ENCODE results near the gene RPL36.

RPL36 gene

DNA sequence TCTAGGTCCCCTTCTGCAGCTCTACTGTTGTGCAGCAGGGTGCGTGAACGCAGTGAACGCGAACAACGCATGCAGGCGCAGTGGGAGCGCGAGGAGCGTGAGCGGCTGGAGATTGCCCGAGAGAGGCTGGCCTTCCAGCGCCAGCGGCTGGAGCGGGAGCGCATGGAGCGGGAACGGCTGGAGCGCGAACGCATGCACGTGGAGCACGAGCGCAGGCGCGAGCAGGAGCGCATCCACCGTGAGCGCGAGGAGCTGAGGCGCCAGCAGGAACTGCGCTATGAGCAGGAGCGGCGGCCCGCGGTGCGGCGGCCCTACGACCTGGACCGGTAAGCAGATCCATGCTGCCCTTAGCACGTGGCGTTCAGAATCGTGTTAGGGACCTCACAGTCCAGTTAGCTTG is 28.6 kb upstream of the RPL36 start:
- Histone ChIP-seq H3K27me3 (no peaks in the 10 kb centered on the region), H3K4me1 (no peaks in the 10 kb centered on the region), H3K9me3 (no peaks in the 10 kb centered on the region), H3K36me3 (peaks cover 97% of the 10 kb centered on the region), H3K4me3 (ENCODE audit: low read depth, low read length) (no peak overlapping the region)
- DNase-seq: no peak
- TF ChIP-seq, protein P1, sequence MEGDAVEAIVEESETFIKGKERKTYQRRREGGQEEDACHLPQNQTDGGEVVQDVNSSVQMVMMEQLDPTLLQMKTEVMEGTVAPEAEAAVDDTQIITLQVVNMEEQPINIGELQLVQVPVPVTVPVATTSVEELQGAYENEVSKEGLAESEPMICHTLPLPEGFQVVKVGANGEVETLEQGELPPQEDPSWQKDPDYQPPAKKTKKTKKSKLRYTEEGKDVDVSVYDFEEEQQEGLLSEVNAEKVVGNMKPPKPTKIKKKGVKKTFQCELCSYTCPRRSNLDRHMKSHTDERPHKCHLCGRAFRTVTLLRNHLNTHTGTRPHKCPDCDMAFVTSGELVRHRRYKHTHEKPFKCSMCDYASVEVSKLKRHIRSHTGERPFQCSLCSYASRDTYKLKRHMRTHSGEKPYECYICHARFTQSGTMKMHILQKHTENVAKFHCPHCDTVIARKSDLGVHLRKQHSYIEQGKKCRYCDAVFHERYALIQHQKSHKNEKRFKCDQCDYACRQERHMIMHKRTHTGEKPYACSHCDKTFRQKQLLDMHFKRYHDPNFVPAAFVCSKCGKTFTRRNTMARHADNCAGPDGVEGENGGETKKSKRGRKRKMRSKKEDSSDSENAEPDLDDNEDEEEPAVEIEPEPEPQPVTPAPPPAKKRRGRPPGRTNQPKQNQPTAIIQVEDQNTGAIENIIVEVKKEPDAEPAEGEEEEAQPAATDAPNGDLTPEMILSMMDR (IDR thresholded peaks at IDR 0.05; ENCODE audit: low read depth, low read length): no peak

DNA sequence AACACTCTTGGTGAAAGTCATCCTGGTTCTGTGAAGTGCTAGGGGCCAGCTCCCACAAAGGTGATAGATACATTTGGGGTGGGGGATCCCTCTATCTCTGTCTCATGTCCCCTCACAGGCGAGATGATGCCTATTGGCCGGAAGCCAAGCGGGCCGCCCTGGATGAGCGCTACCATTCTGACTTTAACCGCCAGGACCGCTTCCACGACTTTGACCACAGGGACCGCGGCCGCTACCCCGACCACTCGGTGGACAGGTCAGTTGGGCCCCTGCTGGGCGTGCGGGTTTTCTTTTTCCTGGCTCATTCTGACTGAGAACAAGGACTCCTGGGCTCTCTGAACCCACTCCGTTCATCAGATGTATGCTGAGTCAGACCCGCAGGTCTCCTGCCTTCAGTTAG is 26.2 kb upstream of the RPL36 start:
- DNase-seq: no peak
- H3K36me3 ChIP-seq: peaks cover 93% of the 10 kb centered on the region
- H3K4me3 ChIP-seq (ENCODE audit: low read depth, low read length): no peak overlapping the region
- no peaks in the 10 kb centered on the region for H3K27me3 ChIP-seq
- H3K9me3 ChIP-seq: no peaks in the 10 kb centered on the region
- H3K4me1 ChIP-seq: no peaks in the 10 kb centered on the region
- TF ChIP-seq, protein P1 (IDR thresholded peaks at IDR 0.05; ENCODE audit: low read depth, low read length): no peak

DNA sequence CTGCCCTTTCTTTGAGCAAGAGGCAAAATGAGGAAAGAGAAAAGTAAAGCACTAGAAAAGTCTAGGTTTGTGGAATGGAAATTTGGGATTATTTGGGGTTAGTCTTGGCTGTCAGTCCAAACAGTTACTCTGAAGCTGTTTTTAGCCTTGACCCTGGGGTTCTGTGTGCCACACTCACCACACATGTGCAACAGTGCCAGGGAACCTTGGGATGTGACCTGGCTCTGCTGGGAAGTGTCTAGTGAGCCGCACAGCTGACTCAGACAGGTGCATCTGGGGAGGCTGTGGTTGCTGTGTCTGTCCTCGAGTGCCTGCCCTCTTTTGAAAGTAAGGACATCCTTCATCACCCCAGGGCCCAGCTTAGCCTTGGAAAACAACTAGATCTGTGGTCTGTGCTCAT is 25.6 kb upstream of the RPL36 start:
- H3K9me3 ChIP-seq: no peaks in the 10 kb centered on the region
- TF ChIP-seq, protein P1 (IDR thresholded peaks at IDR 0.05; ENCODE audit: low read depth, low read length): no peak
- no peak overlapping the region for H3K4me3 ChIP-seq (ENCODE audit: low read depth, low read length)
- no peak for DNase-seq
- no peaks in the 10 kb centered on the region for H3K27me3 ChIP-seq
- no peaks in the 10 kb centered on the region for H3K4me1 ChIP-seq
- H3K36me3 ChIP-seq: peaks cover 93% of the 10 kb centered on the region

DNA sequence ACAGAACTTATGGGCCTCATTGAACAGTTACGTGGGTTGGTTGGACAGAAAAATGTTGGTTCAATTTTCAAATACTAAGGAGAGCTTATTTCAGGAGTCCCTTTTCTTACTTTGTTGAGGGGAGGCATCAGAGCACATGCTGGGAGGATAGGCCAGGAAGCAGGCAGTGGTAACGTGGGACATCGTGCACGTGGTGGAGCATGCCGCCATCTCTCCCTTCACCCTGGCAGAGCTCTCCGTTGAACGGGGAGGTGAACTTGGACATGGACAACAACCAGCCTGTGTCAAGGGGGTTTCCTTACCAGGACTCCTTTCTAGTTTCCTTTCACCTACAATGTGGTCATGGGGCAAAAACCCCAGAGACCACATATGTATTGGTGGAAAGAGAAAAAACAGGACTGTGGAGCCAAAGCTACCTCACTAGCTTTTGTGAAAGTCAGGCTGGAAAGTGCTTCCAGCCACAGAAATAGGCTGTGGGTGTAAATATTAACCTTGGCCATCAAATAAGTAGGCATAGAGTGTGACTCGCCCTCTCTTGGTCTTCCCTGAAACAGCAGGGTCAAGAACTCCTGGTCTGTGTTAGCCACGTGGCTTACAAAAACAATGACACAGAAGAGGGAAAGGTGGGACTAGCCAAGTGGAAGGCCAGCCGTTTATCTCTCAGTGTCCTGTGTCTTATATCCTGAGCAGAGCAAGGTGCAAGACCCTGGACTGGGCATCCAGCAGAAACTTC is 24.1 kb upstream of the RPL36 start:
- no peaks in the 10 kb centered on the region for H3K27me3 ChIP-seq
- peaks cover 88% of the 10 kb centered on the region for H3K36me3 ChIP-seq
- no peak overlapping the region for H3K4me3 ChIP-seq (ENCODE audit: low read depth, low read length)
- H3K4me1 ChIP-seq: no peaks in the 10 kb centered on the region
- no peaks in the 10 kb centered on the region for H3K9me3 ChIP-seq
- TF ChIP-seq, protein P1 (IDR thresholded peaks at IDR 0.05; ENCODE audit: low read depth, low read length): peak; percentile 29; the same call in 1 of the 2 replicates
- DNase-seq: no peak

DNA sequence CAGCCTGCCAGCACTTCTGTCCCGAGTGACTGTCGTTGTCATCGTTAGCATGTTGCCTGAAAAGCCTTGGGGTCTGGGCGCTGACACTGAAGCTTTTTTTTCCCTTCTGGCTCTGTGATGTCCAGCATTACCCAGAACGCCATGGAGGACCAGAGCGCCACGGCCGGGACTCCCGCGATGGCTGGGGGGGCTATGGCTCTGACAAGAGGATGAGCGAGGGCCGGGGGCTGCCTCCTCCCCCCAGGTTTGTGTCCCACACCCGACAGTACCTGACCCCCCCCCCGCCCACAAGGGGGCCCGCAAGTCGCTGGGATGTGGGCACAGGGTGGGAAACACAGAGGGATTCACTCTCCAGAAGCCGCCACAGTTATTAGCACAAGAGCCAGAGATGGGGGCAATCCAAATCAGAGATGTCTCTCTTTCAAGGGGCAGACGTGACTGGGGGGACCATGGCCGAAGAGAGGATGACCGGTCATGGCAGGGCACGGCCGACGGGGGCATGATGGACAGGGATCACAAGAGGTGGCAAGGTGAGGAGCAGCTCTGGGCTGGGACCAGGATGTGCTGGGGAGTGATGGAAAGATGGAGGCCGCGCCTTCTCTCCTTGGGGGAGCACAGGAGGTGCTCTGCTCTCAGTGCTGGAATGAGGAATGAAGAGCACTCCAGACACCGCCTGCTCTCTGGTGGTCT is 23.0 kb upstream of the RPL36 start:
- TF ChIP-seq, protein P1 (IDR thresholded peaks at IDR 0.05; ENCODE audit: low read depth, low read length): no peak
- H3K4me3 ChIP-seq (ENCODE audit: low read depth, low read length): no peak overlapping the region
- H3K4me1 ChIP-seq: no peaks in the 10 kb centered on the region
- DNase-seq: no peak
- no peaks in the 10 kb centered on the region for H3K27me3 ChIP-seq
- H3K9me3 ChIP-seq: no peaks in the 10 kb centered on the region
- H3K36me3 ChIP-seq: peaks cover 88% of the 10 kb centered on the region

DNA sequence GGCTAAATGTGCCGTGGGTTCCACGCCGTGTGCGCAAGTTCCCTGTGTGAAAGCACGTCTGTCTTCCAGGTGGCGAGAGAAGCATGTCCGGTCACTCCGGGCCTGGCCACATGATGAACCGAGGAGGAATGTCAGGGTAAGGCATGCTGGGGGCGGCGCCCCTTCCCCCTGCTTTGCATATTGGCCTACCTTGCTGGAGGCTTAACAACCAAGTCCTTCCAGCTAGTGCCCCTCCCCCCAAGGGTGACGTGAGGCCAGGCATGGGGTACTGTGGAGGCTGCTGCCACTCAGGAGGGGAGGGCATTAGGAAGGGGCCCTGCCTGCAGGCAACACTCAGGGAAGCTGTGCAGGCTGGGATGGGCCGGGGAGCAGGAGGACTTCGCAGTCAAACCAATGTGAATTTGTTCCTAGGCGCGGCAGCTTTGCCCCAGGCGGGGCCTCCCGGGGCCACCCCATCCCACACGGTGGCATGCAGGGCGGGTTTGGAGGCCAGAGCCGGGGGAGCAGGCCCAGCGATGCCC is 22.3 kb upstream of the RPL36 start:
- H3K36me3 ChIP-seq: peaks cover 82% of the 10 kb centered on the region
- DNase-seq: no peak
- TF ChIP-seq, protein P1 (IDR thresholded peaks at IDR 0.05; ENCODE audit: low read depth, low read length): no peak

More for the DNA sequence above, 22.3 kb upstream of the RPL36 start:
- H3K9me3 ChIP-seq: no peaks in the 10 kb centered on the region
- no peaks in the 10 kb centered on the region for H3K27me3 ChIP-seq
- no peaks in the 10 kb centered on the region for H3K4me1 ChIP-seq
- no peak overlapping the region for H3K4me3 ChIP-seq (ENCODE audit: low read depth, low read length)
